ENCODE data around the gene GOLGA3. TPM values are rescaled to one million over a fixed set of nuclear protein-coding genes. Genes with fewer than 3 reads are reported as not detected.
"Not testable (repeated sequence)": the region's sequence is repeated elsewhere in the genome, so short reads cannot be mapped to it uniquely, and the experiment has no call there.

GOLGA3 gene
- total and polyA plus RNA-seq, 2 experiments from 2014 or later: 10.3 to 57.8 TPM

- DNase-seq (ENCODE audit: low spot score); H3K4me3 Mint-ChIP-seq; H3K9me3 Mint-ChIP-seq; H4K20me1 ChIP-seq (replicated peaks; ENCODE audit: insufficient read depth); H3K9me2 ChIP-seq (ENCODE audit: insufficient read depth); H3K4me2 ChIP-seq; H3K4me1 Mint-ChIP-seq; H2AFZ ChIP-seq; H3K27me3 ChIP-seq (ENCODE audit: insufficient read depth); H3K36me3 ChIP-seq (ENCODE audit: insufficient read depth); H3F3A ChIP-seq (replicated peaks; ENCODE audit: low read depth); H3K4me1 ChIP-seq (ENCODE audit: insufficient read depth); H3K27ac ChIP-seq (ENCODE audit: low read depth); H3K27ac Mint-ChIP-seq; H3K27me3 Mint-ChIP-seq (ENCODE audit: insufficient read depth, low read depth, poor library complexity); H3K79me2 ChIP-seq (replicated peaks; ENCODE audit: insufficient read depth); H3K4me3 ChIP-seq; ATAC-seq: not testable (repeated sequence)
- H3K36me3 Mint-ChIP-seq (ENCODE audit: low read depth): peaks cover 68% of the 10 kb centered on the region
Measured at GRCh38 chr12:132791940-132792339, 36.7 kb downstream of the GOLGA3 start.

GRCh38 chr12:132789099-132789471 is 39.6 kb downstream of the GOLGA3 start:
- no peaks in the 10 kb centered on the region for H3K9me2 ChIP-seq (ENCODE audit: insufficient read depth)
- H3K4me3 Mint-ChIP-seq: no peak overlapping the region
- no peaks in the 10 kb centered on the region for H3K4me1 ChIP-seq (ENCODE audit: insufficient read depth)
- no peak overlapping the region for H3K4me2 ChIP-seq
- H2AFZ ChIP-seq: no peak overlapping the region
- no peaks in the 10 kb centered on the region for H3K27me3 ChIP-seq (ENCODE audit: insufficient read depth)
- H3K36me3 ChIP-seq (ENCODE audit: insufficient read depth): peaks cover 3% of the 10 kb centered on the region; the same call in 1 of the 2 replicates
- ATAC-seq (no peak), DNase-seq (ENCODE audit: low spot score) (no peak)
- peaks cover 66% of the 10 kb centered on the region for H3K36me3 Mint-ChIP-seq (ENCODE audit: low read depth)
- H3K4me3 ChIP-seq: no peak overlapping the region
- H3K4me1 Mint-ChIP-seq: no peaks in the 10 kb centered on the region
- H3K27me3 Mint-ChIP-seq (ENCODE audit: insufficient read depth, low read depth, poor library complexity): peaks cover 7% of the 10 kb centered on the region
- 0 out of 2 replicates have a peak, but pooled peaks cover 6% of the 10 kb centered on the region for H3F3A ChIP-seq (replicated peaks; ENCODE audit: low read depth)
- H3K9me3 Mint-ChIP-seq: 0 out of 3 replicates have a peak, but pooled peaks cover 3% of the 10 kb centered on the region
- no peaks in the 10 kb centered on the region for H3K79me2 ChIP-seq (replicated peaks; ENCODE audit: insufficient read depth)
- H3K27ac ChIP-seq (ENCODE audit: low read depth): no peak overlapping the region
- no peak overlapping the region for H3K27ac Mint-ChIP-seq
- no peaks in the 10 kb centered on the region for H4K20me1 ChIP-seq (replicated peaks; ENCODE audit: insufficient read depth)
- TF ChIP-seq ZNF331 (CRISPR knock-in tag; IDR thresholded peaks at IDR 0.05; ENCODE audit: low read depth) (no peak), POLR2AphosphoS5 (IDR thresholded peaks at IDR 0.05; ENCODE audit: low read depth) (no peak), EZH2 (IDR thresholded peaks at IDR 0.05; ENCODE audit: low read depth, unreplicated experiment) (no peak), ZNF462 (CRISPR knock-in tag; IDR thresholded peaks at IDR 0.05) (no peak), JUNB (IDR thresholded peaks at IDR 0.05; ENCODE audit: unreplicated experiment) (no peak), ZNF114 (CRISPR knock-in tag; IDR thresholded peaks at IDR 0.05) (no peak), EZH2phosphoT487 (IDR thresholded peaks at IDR 0.05; ENCODE audit: unreplicated experiment) (no peak)
- TF ChIP-seq, protein P1, sequence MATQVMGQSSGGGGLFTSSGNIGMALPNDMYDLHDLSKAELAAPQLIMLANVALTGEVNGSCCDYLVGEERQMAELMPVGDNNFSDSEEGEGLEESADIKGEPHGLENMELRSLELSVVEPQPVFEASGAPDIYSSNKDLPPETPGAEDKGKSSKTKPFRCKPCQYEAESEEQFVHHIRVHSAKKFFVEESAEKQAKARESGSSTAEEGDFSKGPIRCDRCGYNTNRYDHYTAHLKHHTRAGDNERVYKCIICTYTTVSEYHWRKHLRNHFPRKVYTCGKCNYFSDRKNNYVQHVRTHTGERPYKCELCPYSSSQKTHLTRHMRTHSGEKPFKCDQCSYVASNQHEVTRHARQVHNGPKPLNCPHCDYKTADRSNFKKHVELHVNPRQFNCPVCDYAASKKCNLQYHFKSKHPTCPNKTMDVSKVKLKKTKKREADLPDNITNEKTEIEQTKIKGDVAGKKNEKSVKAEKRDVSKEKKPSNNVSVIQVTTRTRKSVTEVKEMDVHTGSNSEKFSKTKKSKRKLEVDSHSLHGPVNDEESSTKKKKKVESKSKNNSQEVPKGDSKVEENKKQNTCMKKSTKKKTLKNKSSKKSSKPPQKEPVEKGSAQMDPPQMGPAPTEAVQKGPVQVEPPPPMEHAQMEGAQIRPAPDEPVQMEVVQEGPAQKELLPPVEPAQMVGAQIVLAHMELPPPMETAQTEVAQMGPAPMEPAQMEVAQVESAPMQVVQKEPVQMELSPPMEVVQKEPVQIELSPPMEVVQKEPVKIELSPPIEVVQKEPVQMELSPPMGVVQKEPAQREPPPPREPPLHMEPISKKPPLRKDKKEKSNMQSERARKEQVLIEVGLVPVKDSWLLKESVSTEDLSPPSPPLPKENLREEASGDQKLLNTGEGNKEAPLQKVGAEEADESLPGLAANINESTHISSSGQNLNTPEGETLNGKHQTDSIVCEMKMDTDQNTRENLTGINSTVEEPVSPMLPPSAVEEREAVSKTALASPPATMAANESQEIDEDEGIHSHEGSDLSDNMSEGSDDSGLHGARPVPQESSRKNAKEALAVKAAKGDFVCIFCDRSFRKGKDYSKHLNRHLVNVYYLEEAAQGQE (IDR thresholded peaks at IDR 0.05; ENCODE audit: unreplicated experiment): no peak
- TF ChIP-seq, protein P2, sequence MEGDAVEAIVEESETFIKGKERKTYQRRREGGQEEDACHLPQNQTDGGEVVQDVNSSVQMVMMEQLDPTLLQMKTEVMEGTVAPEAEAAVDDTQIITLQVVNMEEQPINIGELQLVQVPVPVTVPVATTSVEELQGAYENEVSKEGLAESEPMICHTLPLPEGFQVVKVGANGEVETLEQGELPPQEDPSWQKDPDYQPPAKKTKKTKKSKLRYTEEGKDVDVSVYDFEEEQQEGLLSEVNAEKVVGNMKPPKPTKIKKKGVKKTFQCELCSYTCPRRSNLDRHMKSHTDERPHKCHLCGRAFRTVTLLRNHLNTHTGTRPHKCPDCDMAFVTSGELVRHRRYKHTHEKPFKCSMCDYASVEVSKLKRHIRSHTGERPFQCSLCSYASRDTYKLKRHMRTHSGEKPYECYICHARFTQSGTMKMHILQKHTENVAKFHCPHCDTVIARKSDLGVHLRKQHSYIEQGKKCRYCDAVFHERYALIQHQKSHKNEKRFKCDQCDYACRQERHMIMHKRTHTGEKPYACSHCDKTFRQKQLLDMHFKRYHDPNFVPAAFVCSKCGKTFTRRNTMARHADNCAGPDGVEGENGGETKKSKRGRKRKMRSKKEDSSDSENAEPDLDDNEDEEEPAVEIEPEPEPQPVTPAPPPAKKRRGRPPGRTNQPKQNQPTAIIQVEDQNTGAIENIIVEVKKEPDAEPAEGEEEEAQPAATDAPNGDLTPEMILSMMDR (conservative IDR thresholded peaks at IDR 0.05; ENCODE audit: low read depth in 2 of 2): no peak
- TF ChIP-seq, protein P3, sequence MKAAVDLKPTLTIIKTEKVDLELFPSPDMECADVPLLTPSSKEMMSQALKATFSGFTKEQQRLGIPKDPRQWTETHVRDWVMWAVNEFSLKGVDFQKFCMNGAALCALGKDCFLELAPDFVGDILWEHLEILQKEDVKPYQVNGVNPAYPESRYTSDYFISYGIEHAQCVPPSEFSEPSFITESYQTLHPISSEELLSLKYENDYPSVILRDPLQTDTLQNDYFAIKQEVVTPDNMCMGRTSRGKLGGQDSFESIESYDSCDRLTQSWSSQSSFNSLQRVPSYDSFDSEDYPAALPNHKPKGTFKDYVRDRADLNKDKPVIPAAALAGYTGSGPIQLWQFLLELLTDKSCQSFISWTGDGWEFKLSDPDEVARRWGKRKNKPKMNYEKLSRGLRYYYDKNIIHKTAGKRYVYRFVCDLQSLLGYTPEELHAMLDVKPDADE (IDR thresholded peaks at IDR 0.05): no peak

All from GM23338 (cell line).